EL (cell line): ENCODE measurements around the gene CCNL1.
"Not testable (repeated sequence)": the region's sequence is repeated elsewhere in the genome, so short reads cannot be mapped to it uniquely, and the experiment has no call there.

Source experiments
- DNase-seq: peaks from one replicate; pipeline ENCODE4 v3.0.0-alpha.2; 2016

Gene CCNL1

DNA sequence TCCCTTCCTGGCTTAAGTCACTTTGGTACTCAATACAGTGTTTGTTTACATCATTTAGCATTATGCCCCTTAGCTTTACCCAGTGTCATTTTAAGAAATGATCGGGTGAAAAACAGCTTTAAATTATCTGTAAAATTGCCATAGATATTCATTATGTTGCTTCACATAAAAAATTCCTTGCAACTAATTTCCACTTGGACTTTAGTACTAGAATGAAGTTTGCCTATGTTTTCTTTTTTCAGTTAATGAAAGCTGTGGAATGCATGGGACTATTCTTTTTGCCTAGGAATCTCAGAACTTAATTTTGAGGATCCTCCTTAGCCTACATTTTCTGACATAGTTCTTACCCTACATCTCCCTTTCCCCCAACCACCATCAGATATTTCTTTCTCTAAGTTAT lies 38.4 kb downstream of the CCNL1 start:
- no peak for DNase-seq

DNA sequence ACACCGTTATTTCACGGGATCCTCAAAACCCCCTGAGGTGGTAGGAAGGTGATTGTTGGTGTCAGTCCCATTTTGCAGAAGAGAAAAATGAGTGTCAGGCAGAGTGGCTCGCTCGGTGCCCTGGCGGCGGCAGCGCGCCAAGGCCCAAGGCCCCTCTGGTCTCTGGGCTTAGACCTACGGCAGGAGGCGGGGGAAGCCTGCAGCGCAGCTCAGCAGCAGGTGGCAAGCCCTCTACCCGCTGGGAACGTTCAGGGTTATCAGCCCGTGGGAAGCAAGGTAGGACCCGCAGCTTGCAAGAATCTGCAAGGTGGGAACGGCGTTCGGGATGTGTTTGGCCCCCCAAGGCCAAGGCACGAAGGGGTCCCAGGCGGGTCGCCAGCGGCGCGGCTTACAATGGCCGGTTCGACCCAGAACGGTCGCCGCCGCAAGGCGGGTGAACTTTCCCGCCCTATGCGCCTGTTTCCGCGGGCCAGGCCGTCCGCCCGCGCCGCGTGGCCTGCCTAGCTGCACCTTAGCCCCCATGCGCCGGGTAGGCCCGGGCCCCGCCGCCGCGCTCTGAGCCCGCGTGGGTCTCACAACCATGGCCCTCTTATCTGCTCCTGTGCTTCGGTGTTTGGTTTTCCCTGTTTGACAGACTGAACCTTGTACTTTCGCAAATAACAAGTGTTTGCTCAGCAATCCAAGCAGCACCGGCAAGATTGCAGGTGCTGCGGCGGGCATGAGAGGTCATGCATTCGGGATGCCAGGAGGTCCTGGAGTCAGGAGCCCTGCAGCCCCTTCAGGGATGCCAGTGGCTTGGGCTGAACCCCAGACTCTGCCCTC lies 39.7 kb downstream of the CCNL1 start:
- DNase-seq = no peak

DNA sequence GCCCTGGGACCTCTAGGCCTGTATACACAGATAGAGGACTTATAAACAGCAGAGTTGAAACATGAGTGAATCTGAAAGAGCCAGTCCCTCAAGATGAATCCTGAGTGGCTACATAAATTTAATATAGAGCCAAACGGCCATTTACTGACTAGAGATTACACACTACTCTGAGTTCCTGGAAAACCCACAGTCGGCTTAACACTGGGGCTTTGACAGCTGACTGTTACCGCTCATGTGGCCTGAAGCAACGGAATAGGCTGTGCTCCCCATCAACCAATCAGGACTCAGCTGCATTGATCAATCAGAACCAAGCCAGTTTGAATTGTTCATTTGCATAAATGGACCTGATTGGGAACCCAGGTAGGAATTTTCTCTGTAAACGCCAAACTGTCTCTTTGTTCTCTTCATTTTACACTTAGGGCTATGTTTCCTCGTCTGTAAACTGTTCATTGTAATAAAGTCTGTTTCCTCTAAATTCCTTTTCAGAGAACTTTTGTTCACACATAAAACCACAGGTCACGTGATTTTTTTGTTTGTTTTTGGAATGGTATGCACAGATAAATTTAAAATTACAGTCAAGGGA lies 40.5 kb downstream of the CCNL1 start:
- DNase-seq = no peak

DNA sequence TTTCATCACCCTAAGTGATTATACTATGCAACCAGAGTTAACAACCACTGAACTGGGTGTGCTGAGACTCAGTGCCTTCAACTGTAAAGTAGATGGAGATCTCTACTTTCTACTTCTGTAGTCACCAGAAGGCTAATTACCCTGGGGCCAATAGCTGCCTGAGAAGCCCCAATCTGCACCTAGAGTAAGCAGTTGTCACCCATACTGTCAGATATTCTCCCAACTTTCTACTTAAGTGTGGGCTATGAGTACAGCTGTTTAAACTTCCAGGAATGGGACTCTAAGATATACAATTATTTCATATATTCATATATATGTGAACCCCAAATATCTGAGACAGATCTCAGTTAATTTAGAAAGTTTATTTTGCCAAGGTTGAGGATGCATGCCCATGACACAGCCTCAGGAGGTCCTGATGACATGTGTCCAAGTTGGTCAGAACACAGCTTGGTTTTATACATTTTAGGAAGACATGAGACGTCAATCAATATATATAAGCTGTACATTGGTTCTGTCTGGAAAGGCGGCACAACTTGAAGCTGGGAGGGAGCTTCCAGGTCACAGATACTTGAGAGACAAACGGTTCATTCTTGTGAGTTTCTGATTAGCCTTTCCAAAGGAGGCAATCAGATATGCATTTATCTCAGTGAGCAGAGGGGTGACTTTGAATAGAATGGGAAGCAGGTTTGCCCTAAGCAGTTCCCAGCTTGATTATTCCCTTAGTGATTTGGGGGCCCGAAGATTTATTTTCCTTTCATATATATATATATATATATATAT lies 41.9 kb downstream of the CCNL1 start:
- DNase-seq = no peak

DNA sequence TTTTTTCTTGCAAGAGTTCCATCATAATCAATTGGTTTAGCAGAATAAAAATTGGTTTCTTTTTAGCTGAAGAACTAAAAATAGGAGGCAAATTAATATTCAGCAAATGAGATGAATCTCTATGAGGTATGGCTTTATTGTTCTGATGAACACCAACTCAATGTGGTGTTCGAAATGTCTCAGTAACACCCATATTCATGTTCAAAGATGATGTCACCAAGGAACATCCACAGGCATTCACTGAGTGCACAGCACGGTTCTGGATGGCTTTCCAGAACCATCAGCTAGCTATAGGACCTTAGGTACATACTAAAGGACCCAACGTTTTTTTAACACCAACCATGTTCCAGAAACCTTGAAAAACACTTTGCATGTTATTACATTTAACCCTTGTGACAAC lies 42.7 kb downstream of the CCNL1 start:
- no peak for DNase-seq

DNA sequence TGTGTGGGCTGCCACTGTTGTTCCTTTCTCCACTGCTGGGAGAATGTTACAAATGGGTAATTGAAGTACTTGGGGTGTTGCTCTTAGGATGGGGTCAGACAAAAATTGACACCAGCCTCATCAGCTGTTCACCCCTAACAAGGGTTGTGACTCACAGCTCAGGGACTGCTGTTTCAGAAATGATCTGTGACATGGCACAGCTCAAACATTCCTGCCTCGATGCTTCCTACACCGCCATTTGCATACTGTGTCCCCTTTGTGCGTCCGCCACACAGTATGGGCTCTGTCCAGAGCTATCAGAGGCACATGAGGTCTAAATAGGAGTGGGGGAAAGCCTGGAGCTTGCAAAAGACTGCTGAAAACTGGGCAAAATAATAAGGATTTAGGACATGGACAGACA lies 43.9 kb downstream of the CCNL1 start:
- DNase-seq = no peak

DNA sequence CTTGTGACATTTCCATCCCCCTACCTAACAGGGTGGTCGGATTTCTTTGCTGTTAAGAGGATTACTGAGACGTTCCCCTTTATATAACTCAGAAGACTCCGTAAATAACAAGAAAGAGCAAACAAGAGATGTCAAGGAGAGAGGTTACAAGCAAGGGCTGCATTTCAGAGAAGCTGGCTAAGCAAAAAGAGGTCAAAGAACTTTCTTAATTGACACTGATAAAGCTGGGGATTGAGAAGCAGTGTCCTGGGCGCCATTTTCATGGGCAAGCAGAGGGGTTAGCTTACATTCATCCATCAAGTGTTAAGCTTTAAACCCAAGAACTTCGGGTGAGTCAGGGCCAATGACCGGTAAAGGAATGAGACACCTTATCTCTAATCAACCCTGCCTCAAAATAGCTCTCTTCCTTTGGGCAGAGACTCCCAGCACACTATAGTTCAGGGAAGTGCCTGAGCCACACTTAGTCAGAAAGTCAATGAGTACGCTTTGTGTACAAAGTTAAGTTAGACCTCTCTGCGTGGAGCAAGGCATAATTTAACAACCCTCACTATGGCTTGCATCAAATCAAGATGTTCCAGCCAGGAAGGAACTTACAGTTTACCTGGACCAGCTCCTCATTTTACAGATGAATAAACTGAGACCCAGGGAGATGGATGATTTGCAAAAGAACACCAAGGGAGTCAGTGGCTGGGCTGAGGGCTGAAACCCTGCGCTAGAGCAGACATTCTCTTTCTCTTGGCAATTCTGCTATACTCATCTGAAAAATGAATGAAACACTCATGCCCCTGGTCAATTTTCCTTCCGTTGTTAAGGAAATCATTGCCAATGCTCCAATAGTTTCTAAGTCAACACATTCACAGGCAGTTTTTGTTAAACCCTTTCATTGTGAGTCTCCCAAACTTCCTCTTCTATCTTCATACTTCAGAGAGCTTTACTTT lies 44.6 kb downstream of the CCNL1 start:
- DNase-seq = peak; percentile 34

DNA sequence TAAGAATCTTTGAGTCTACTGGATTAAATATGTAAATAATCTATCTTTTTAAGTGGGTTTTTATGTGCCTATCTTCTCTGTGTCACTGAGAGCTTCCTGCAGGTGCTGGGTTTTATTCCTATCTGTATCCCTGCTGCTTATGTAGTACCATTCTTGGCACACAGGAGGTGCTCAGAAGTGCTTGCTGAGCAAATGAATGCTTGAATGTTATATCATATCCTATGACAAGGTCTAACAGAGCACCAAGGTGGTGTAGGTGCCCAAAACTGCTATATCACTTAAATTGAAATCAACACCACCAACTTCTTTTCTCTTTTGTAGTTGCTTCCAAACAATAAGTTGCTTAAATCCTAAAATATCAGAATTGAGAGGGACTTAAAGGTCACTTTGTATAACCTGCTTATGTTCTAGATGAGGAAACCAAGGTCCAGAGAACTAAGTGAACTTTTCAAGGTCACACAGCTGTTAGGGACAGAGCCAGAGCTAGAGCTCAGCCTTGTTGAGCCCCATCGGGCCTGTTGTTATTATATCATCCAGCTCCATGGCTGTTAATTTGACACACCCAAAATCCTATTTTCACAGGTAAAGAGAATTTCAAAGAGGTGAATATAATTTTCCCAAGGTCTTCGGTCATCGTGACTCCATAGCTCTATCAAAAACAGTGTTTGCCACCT lies 46.0 kb downstream of the CCNL1 start:
- DNase-seq = no peak

DNA sequence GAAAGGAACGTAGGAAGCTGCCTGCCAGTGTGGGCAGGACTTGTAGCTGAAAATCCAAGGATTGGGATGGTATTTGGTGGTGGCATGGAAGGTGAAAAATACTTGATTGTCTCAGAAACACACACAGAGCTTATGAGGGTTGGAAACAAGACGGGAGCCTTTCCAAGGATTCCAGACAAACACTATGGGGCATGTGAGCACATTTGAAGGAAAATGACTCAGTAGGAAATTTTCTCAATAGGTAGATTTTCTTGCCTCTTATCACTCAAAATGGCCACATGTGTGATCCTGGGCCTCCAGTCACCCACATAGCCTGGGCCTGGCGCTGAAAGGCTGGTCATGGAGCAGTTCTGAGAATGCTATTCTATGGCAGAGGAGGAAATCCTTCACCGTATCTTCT lies 47.4 kb downstream of the CCNL1 start:
- no peak for DNase-seq

DNA sequence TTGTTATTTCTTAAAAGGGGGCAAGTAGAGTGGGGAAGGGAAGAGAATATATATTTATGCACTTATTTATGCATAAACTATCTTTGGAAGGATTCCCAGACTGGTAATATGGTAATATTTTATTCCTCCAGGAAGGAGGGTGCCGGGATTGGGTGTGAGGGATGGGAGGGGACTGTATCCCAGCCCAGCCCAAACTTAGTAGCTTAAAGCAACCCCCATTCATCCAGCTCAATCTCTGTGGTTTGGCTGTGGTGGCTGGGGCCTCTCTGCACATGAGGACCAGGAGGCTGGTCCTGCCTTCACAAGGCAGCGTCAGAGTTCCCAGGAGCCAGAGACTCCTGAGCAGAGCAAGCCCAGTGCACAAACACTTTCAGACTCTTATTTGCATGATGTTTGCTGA lies 48.4 kb downstream of the CCNL1 start:
- DNase-seq = no peak

DNA sequence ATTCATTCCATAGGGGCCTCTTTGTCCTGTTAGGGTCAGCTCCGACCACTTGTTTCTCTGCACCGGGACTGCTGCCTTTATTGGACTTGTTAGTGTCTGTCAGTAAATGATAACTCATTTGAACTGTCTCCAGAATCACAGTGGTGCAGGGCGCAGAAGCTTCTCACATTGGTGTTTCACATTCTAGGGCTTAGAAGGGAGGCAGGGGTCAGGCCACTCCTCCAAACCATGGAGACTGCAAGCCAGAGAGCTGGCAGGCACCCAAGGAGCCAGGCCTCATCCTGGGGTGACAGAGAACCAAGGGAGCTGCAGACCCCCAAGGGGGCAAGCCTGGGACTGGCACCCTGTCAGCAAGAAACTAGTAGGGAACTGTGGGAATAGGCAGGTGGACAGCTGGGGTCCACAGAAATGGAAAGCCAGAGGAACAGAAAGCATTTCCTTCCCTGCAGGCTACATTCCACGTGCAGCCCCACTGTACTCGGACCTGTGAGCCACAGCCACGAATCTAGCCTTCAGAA lies 49.1 kb downstream of the CCNL1 start:
- no peak for DNase-seq

DNA sequence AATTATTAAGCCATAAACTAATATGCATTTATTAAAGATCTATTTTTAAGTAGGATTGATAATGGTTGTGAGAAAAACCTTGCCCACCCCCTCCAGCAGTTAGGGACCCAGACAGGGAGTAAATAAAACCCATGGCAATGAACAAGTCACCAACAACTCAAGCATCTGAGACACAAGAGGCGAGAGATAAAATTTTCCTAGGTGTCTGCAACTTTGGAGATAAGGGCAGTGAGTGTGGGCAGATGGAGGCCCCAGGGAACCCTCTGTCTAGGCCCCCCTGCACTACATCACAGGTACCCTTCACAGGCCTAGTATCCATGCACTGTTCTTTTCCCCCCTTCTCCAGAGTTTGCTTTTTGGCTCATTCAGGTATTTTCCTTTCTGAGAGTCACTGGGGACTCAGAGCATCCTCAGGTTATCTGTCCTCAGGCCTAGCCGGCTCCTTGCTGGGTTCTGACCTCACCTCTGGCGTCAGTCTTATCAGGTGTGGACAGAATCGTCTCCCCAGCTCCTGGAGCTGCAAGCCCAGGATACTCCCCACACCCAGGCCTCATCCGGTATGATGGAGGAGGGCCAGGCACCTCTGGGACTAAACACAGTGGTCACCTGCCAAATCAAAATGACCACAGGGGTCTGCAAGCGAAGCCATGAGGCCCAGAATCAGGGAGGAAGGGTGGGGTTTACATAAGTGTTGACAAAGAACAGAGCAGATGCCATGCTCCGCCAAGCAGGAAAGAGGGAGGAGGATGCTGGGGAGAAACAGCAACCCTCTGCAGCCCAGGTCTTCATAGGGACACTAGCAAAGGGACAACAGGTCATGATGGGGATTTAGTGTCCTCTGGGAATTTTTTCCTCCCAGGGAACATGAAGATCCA lies 50.4 kb downstream of the CCNL1 start:
- DNase-seq = no peak

DNA sequence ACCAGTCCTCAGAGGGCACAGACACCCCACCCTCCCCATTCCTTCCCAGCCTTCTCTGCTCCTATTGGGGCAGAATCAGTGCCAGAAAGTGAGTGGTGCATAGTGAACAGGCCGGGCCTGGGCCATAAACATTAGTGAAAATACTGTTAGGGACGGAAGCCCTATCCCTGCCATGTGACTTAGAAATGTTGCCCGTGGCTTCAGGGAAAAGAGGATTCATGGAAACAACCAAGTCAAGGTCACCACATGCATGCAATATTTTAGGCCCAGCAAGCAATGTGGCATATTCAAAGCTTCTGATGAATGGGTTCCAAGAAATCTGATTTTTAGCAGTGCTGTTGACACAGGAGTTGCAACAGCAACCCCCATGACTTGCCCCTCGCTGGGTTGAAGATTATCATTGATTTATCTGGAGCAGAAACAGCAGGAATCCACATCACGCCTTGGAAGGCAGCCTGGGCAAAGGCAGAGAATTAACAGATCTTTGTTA lies 52.3 kb downstream of the CCNL1 start:
- DNase-seq = no peak

DNA sequence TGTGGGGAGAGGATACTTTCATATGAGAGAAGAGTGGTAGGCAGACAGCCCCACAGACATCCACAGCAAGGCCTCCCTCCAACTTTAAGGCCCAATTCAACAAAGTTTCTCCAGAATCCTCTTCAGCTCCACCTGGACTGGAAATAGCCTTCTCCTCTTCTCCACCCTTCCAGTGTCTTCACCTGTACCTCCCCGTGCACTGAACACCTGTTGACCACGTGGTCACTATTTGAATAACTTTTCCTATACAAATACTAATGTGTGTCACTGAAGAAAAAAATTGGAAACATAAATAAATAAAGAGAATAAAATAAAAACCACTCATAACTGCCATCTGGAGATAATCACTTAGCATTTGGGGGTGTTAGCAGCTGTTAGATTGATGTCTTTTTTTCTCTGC lies 52.9 kb downstream of the CCNL1 start:
- DNase-seq = no peak

DNA sequence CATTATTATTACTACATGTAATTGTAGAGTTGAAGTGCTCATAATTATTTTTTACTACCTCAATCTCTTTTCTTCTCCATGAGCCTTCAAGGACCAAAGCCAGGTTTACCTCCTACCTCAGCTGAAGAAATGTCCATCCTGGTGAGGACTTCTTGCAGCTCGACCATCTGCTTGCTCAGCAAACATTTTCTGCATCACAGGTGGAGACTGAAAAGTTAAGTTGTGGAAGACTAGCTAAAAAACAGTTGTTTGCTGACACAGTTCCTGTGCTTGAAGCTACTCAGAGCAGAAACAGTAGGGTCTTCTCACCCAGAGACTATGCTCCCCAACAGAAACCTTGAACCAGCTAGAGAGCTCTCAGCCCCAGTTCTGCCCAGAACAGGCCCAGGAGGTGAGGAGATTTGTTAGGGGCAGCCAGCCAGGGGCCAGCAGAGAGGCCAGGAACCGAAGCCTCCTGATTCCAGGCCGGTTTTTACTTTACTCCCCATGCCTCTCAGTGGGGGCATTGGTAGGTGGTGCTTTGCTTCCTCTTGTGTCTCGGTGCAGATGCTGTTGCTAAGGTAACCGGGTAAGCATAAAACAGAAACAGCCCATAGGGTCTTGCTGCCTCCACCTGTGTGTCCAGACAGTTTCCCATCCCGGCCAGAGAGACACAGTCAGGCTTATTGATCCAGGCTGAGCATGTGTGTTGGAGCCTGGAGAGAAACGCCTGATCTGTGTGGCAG lies 54.9 kb downstream of the CCNL1 start:
- no peak for DNase-seq

DNA sequence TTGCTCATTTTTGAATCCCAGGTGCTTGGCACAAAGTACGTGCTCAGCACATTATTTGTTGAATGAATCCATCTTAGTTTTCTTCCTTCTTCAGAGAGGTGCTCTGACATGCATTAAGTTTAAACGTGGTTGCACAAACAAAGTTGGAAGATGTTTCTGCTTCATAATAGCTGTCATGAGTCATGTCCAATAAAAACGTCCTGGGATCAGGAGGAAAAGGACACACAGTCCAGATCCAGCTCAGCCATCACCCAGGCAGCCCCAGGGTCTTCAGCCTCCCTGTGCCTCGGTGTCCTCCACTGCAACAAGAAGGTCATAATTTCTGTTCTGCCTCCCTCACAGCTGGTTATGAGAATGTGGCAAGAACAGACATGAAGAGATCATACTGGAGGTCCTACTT lies 55.4 kb downstream of the CCNL1 start:
- DNase-seq = peak; percentile 48

DNA sequence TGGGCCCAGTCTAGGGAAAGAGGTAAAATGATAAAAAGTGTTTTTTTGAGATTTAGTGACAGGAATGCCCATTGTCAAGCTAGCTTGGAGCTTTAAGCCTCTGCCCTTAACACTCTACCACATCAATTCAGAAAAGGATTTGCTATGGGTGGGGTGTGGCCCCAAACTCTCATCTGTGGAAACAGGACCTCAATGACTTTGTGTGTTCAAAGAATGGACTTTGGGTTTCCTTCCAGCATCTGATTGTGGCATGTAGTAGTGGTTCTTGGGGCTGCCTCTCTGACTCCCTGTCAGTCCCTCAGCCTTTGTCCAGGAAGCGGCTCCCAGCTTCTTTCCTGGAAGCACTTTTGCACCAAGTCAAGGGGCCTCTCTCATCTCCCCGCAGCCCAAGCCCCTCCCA lies 56.1 kb downstream of the CCNL1 start:
- no peak for DNase-seq

DNA sequence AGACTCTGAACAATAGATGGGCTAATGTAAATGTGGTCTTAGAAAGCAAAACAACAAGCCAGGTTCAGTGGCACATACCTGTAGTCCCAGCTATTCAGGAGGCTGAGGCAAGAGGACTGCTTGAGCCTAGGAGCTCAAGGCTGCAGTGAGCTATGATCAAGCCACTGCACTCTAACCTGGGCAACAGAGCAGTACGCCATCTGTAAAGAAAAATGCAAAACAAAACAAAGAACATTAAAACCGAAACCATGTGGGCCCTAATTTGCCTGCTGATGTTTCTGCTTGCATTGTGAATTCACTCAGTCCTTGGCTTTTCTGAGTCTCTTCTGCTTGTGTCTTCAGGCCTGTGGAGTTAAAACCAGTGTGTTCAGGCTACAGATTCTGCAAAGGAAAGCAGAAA lies 56.7 kb downstream of the CCNL1 start:
- no peak for DNase-seq

DNA sequence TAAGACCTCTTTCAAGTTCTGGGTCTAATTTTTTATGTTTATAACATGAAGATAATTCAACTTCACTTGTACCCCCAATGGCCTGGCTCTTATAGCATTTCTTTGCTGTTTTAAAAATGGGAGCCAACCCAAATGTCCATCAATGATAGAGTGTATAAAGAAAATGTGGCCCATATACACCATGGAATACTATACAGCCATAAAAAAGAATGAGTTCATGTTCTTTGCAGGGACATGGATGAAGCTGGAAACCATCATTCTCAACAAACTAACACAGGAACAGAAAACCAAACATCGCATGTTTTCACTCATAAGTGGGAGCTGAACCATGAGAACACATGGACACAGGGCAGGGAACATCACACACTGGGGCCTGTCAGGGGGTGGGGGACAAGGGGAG lies 57.4 kb downstream of the CCNL1 start:
- not testable (repeated sequence) for DNase-seq

DNA sequence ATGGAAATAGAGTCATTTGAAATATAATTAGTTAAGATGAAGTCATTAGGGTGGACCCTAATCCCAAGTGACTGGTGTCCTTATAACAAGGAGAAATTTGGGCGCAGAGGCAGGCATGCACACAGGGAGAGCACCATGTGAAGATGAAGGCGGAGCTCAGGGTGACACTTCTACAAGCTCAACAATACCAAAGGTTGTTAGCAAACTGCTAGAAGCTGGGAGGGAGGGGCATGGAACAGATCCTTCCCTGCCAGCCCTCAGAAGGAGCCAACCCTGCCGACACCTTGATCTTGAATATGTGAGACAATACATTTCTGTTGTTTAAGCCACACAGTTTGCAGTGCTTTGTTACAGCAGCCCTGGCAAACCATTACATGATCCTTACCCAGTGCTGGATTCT lies 57.8 kb downstream of the CCNL1 start:
- DNase-seq = no peak
